AG08395 (cell line): ENCODE measurements around the gene TBC1D5.
"Not testable (repeated sequence)": the region's sequence is repeated elsewhere in the genome, so short reads cannot be mapped to it uniquely, and the experiment has no call there.

Experiments
- DNase-seq: peaks from one replicate; pipeline ENCODE4 v3.0.0; 2012; ENCODE audit warnings: mixed read lengths, low spot score

Gene TBC1D5

GRCh38 chr3:17411157-17411877 is 331.1 kb downstream of the TBC1D5 start:
- DNase-seq, result no peak

DNA sequence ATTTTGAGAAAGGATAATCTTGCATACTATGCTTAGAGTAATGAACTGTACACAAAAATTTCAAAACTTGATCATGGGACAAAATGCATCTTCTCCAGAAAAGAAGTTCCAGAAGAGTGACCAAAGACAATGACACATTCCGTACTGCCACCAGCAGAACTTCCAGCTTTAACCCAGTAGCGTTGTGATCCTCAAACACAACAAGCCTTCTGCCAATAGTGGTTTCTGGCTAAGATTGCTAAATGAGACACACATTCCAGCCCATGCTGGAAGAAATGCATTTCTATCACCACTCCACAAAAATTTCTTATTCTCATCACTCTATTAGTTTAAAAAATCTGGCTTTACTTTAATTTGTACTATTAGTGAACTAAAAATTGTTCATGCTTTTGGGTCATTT is 334.9 kb downstream of the TBC1D5 start:
- peak; percentile 60 for DNase-seq

- no peak for DNase-seq
Measured at GRCh38 chr3:17404548-17404947, 337.9 kb downstream of the TBC1D5 start.

DNA sequence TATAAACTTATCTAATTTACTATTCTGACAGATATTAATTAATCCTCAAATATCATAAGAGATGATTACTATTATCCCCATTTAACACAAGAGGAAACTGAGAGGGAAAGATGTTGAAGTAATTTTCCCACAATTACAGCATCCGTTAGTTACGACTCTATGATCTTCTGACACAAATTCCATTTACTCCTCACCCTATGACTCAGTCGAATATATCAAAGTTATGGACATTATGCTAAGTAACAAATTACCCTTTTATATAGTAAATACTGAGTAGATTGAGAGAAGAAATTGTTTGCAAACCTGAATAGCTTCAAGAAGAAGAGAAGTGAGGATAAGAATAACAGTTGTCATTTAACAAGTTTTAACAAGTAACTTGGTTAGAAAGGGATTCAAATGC is 340.0 kb downstream of the TBC1D5 start:
- no peak for DNase-seq

DNA sequence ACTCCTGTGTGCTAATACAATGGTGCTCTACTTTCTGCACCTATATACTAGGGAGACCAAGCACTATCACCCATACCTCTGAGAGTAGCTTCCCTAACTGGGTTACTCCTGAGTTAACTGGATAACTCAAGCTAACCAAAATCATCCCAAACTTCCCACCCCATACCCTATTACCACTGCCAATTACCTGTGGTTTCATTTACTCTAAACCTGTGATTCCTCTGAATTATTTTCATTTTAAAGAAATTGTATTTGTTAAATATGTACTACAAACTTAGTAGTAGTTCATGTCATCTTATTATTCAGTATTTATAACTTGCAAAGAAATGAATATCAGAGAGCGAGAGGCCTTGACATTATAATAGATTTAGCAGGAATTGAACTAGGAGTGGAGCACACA is 340.5 kb downstream of the TBC1D5 start:
- no peak for DNase-seq

DNA sequence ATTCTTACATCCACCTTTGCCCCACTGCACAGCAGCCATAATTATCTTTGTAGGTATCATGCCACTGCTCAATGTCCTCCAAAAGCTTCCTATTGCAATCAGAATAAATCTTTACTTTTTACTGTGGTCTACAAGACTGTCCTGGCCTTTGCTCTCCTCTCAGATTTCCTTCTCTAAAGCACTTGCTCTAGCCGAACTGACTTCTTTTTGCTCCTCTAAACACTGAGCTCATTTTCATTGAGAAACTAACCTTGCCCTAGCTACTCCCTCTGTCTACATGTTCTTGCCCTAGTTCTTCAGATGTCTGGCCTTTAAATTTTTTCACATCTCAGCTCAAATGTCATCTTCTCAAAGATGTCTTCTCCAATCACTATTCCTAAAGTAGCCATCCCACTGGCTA is 342.8 kb downstream of the TBC1D5 start:
- DNase-seq, result no peak

GRCh38 chr3:17398959-17399551 is 343.4 kb downstream of the TBC1D5 start:
- no peak for DNase-seq

- DNase-seq, result no peak
Measured at GRCh38 chr3:17396036-17396435, 346.4 kb downstream of the TBC1D5 start.

DNA sequence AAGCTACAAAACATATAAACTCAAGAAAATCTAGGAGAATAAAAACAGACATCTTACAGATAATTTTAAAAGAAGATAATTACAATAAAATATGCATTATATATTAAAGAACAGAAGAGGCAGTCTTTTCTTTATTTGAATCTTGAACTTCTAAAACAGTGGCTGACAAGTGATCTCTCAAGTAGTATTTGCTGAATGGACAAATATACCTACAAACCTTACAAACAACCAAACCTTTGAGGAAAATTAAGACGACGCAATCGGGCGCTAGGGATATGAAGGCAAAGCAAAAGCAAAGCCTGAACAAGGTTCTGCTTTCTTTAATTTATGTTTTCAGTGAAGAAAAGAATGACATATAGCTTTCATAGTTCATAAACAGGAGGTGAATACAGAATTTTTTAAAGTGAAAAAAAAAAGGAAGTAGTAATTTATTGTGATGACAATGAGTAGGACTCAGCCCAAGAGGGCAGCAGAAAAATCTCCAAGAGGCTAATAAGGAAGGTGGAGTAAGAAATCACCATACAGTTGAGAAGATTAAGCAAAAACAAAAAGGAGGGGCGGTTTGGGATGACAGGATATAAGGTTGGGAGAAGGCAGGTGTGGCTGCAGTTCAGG is 347.8 kb downstream of the TBC1D5 start:
- no peak for DNase-seq

DNA sequence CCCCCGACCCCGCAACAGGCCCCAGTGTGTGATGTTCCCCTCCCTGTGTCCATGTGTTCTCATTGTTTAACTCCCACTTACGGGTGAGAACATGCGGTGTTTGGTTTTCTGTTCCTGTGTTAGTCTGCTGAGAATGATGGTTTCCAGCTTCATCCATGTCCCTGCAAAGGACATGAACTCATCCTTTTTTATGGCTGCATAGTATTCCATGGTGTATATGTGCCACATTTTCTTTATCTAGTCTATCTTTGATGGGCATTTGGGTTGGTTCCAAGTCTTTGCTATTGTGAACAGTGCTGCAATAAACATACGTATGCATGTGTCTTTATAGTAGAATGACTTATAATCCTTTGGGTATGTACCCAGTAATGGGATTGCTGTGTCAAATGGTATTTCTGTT is 349.9 kb downstream of the TBC1D5 start:
- DNase-seq, result not testable (repeated sequence)

GRCh38 chr3:17390785-17391184 is 351.6 kb downstream of the TBC1D5 start:
- DNase-seq, result no peak

GRCh38 chr3:17387108-17387507 is 355.3 kb downstream of the TBC1D5 start:
- DNase-seq, result no peak

DNA sequence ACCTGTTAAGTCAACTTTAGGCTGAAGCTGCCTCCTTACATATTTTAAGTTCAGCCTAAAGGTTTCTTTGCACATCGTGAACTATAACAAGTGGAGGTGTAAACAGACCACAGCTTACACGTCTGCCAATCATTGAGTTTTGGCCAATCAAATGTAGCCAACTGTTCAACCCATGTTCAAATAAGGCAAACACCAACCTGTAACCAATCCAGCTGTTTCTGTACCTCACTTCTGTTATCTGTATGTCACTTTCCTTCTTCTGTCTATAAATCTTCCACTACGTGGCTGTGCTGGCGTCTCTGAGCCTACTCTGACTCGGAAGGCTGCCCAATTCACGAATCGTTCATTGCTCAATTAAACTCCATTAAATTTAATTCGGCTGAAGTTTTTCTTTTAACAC is 356.0 kb downstream of the TBC1D5 start:
- DNase-seq, result no peak

DNA sequence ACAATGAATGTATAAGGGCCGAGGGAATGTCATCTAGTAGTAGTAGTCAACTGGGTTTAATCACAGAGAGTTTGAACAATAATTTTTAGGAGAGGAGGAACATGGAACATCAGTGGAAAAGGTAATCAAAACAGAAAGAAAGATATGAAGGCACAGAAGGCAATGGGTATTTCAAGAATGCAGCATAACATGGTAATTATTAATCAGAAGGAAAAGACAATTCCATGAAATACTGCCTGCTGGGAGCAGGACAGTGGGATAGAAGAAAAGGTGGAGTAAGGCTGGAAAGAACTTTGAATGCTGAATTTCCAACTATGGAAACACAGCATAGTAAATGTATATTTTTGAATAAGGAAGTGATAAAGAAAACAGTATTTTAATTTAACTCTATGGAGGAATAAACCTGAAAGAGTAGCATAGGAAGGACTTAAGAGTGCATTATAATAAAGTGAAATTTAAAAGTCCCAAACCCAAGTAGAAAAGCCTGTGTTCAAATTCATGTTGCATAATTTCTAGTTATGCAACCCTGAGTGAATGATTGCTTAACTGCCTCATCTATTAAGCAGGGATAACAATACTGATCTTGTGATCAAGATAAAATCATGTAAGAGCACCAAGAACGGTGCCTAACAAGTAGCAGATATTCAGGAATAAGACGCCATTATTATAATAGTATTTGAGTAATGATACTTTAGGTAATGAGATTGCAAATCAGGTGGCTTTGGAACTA is 357.7 kb downstream of the TBC1D5 start:
- no peak for DNase-seq

- DNase-seq, result no peak
Measured at GRCh38 chr3:17373304-17373703, 369.1 kb downstream of the TBC1D5 start.

DNA sequence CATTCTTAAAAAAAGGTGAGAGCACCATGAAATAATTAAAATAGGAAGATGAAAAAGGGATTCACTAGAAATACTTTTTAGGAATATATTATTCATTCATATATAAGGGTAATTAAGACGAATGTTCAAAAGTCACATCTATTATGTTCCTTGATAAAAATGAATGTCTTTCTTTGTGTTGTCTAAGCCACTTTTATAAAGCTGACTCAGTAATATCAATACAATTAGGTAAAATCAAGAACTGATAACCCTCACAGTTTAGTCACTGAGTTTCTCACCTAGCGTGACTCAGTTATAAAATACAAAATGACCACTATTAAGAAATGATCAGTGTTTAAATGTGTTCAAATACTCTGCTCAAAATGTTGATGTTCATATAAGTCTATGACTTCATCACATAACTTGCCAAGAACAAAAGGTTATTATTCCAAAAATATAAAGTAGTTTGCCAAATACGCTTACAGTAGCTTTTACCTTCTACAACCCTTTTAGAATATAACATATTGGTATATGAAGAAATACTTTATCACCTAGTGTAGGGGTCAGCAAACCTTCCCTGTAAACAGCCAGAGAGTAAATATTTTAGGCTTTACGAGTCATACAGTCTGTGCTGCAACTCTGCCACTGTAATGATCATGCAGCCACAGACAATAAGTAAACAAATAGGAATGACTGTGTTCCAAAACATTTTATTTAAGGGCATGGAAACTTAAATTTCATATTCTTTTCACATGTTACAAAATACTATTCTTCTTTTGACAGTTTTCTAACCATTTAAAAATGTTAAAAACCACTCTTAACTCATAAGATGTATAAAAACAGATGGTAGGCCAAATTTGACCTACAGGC is 369.8 kb downstream of the TBC1D5 start:
- peak; percentile 36 for DNase-seq

GRCh38 chr3:17369973-17370372 is 372.5 kb downstream of the TBC1D5 start:
- DNase-seq, result no peak

- DNase-seq, result no peak
Measured at GRCh38 chr3:17367171-17367570, 375.3 kb downstream of the TBC1D5 start.

- DNase-seq, result peak; percentile 10
Measured at GRCh38 chr3:17360991-17361390, 381.4 kb downstream of the TBC1D5 start.

DNA sequence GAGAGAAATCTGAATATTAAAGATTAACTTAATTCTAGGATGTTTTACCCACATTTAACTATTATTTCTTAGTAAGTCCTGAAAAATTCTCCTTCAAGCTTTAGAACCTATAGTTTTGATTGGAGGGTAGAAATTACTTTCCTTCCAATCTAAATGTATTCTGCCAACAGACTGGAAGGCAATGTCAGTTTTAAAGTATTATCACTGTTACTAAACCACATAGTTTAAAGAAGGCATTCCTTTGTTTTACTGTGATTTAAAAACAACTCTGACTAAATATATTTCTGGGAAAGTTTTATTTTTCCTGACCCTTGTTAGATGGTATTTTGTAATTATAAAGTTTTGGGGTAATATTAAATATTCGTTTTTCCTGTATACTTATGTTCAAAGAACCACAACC is 382.5 kb downstream of the TBC1D5 start:
- no peak for DNase-seq

DNA sequence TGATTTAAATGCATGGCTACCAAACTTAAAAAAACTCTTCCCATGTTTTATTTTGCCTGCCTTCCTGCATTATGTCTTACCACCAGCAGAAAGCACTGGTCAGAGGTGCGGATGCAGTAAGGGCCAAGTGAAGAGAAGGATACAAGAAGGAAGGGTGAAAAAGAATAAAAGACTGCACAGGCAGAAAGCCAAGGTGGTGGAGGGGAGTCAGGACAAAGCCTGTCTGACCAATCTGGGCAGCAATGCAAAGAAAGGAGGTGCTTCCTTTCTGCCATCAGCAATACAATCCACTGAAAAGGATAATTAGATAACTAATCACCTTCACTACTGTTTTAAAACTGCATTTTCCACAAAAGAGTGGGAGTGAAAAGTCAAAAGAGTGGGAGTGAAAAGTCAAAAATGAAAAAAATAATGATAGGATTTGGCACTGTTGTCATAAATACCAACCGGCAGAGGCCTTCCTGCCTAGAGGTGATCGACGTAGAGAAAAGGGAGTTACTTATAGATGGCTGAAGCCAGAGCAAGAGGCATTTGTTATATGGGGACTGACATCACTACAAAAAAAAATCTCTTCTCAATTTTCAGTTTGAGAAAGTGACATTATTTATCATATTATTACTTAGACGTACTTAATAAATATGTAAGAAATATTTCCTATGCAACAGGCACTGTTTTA is 385.3 kb downstream of the TBC1D5 start:
- DNase-seq, result no peak
